IMR-90 (cell line): Measurements from ENCODE around the gene ELANE. TPM values are rescaled to one million over a fixed set of nuclear protein-coding genes. Genes with fewer than 3 reads are reported as not detected.

Experiments used
- ATAC-seq: fragments of 200-7000 bp; cut with Tn5 transposase; 2 replicates; pipeline ENCODE4 v1.9.1; 2020; ENCODE audit warnings: low read depth, mild to moderate bottlenecking, moderate library complexity
- BruUV-seq: library from RNA; stranded (reverse); fragments of 400-500 nt; replicated peaks from 2 replicates; lab custom pipeline; 2021; lab: Mats Ljungman, UMichigan
- CTCF ChIA-PET: fragments of 300-600 bp; formaldehyde crosslinking; extraction: SDS; loops from one replicate; lab custom pipeline; 2021; ENCODE audit warnings: antibody characterized with exemption; lab: Yijun Ruan, JAX
- POLR2A ChIA-PET: fragments of 300-600 bp; sonication (Branson Sonifier 250); formaldehyde crosslinking; loops from one replicate; lab custom pipeline; 2022; ENCODE audit warnings: antibody characterized with exemption; ENCODE audit not compliant: unreplicated experiment; lab: Charles Lee
- DNase-seq: peaks from one replicate; pipeline ENCODE4 v3.0.0; 2013
- H2AFZ ChIP-seq: replicated peaks from 2 replicates; pipeline ENCODE3; 2013; ENCODE audit warnings: low read length, mild to moderate bottlenecking; ENCODE audit not compliant: poor library complexity
- H2AK5ac ChIP-seq: 2 replicates; pipeline ENCODE4 v1.6.1; 2013; ENCODE audit warnings: low read depth, low read length, inconsistent platforms
- H2AK9ac ChIP-seq: replicated peaks from 2 replicates; pipeline ENCODE3; 2013; ENCODE audit warnings: mild to moderate bottlenecking, low read depth, low read length, moderate library complexity; ENCODE audit not compliant: poor library complexity
- H2BK120ac ChIP-seq: 2 replicates; pipeline ENCODE4 v1.6.1; 2013; ENCODE audit warnings: low read depth, low read length, inconsistent platforms
- H2BK15ac ChIP-seq: 3 replicates; pipeline ENCODE4 v1.6.1; 2013; ENCODE audit warnings: low read depth, low read length, inconsistent platforms
- H2BK20ac ChIP-seq: 2 replicates; pipeline ENCODE4 v1.6.1; 2013; ENCODE audit warnings: low read depth, mild to moderate bottlenecking, inconsistent platforms, low read length, moderate library complexity
- H2BK5ac ChIP-seq: 2 replicates; pipeline ENCODE4 v1.6.1; 2013; ENCODE audit warnings: mild to moderate bottlenecking, low read depth, low read length, inconsistent platforms; ENCODE audit not compliant: poor library complexity, severe bottlenecking
- H3K14ac ChIP-seq: replicated peaks from 2 replicates; pipeline ENCODE4 v1.6.1; 2013; ENCODE audit warnings: low read depth, low read length, inconsistent platforms
- H3K18ac ChIP-seq: 2 replicates; pipeline ENCODE4 v1.6.1; 2013; ENCODE audit warnings: low read depth, low read length, control low read depth
- H3K23ac ChIP-seq: 2 replicates; pipeline ENCODE4 v1.6.1; 2013; ENCODE audit warnings: low read depth, low read length, inconsistent platforms
- H3K27ac ChIP-seq: 2 replicates; pipeline ENCODE4 v1.5.1; 2013; ENCODE audit warnings: mild to moderate bottlenecking, control low read depth, low read length; ENCODE audit not compliant: insufficient read depth
- H3K27me3 ChIP-seq: 2 replicates; pipeline ENCODE4 v1.6.1; 2013; ENCODE audit warnings: low read length; ENCODE audit not compliant: control insufficient read depth, insufficient read depth
- H3K36me3 ChIP-seq: 2 replicates; pipeline ENCODE4 v1.6.1; 2013; ENCODE audit warnings: low read length, mixed read lengths; ENCODE audit not compliant: control insufficient read depth, insufficient read depth
- H3K4ac ChIP-seq: 2 replicates; pipeline ENCODE4 v1.6.1; 2013; ENCODE audit warnings: low read depth, low read length, inconsistent platforms
- H3K4me1 ChIP-seq: 2 replicates; pipeline ENCODE4 v1.6.1; 2013; ENCODE audit warnings: low read length, mixed read lengths; ENCODE audit not compliant: control insufficient read depth, insufficient read depth
- H3K4me2 ChIP-seq: 2 replicates; pipeline ENCODE4 v1.6.1; 2013; ENCODE audit warnings: low read depth, mild to moderate bottlenecking, control low read depth, low read length, moderate library complexity
- H3K4me3 ChIP-seq: 2 replicates; pipeline ENCODE4 v1.5.1; 2013; ENCODE audit warnings: low read depth, mild to moderate bottlenecking, control low read depth, low read length, moderate library complexity; ENCODE audit not compliant: insufficient read depth
- H3K56ac ChIP-seq: 2 replicates; pipeline ENCODE4 v1.6.1; 2013; ENCODE audit warnings: low read length, inconsistent platforms; ENCODE audit not compliant: insufficient read depth; ENCODE audit errors: extremely low read depth
- H3K79me1 ChIP-seq, 2 experiments: 2 replicates each; pipeline ENCODE4 v1.6.1; 2013; ENCODE audit warnings: low read length in 2 of 2, inconsistent platforms in 1 of 2, low read depth in 1 of 2
- H3K9ac ChIP-seq: 2 replicates; pipeline ENCODE4 v1.6.1; 2013; ENCODE audit warnings: low read depth, low read length, control low read depth
- H3K9me1 ChIP-seq: 2 replicates; pipeline ENCODE4 v1.6.1; 2013; ENCODE audit warnings: low read length, inconsistent platforms; ENCODE audit not compliant: insufficient read depth
- H3K9me3 ChIP-seq: 2 replicates; pipeline ENCODE4 v1.6.1; 2013; ENCODE audit warnings: low read length; ENCODE audit not compliant: control insufficient read depth, insufficient read depth
- H4K20me1 ChIP-seq: 2 replicates; pipeline ENCODE4 v1.6.1; 2013; ENCODE audit warnings: low read length, inconsistent platforms; ENCODE audit not compliant: insufficient read depth
- H4K5ac ChIP-seq: 2 replicates; pipeline ENCODE4 v1.6.1; 2013; ENCODE audit warnings: mild to moderate bottlenecking, low read depth, low read length, control low read depth
- H4K8ac ChIP-seq, 2 experiments: 2 replicates each; pipeline ENCODE4 v1.6.1; 2013; ENCODE audit warnings: low read depth in 2 of 2, low read length in 2 of 2, control low read depth in 1 of 2, inconsistent platforms in 1 of 2
- H4K91ac ChIP-seq: 2 replicates; pipeline ENCODE4 v1.6.1; 2013; ENCODE audit warnings: low read depth, low read length, inconsistent platforms; ENCODE audit not compliant: insufficient read depth
- BHLHE40 ChIP-seq: fragments of 150-350 bp; IDR thresholded peaks from 2 replicates; pipeline ENCODE4 v1.6.1; 2016; ENCODE audit warnings: mild to moderate bottlenecking, low read depth, low read length
- CEBPB ChIP-seq: IDR thresholded peaks from 2 replicates; pipeline ENCODE4 v1.6.1; 2012; ENCODE audit warnings: low read depth, low read length, improper control_type of control experiment
- CHD1 ChIP-seq: IDR thresholded peaks from 2 replicates; pipeline ENCODE4 v1.6.1; 2012; ENCODE audit warnings: low read depth, low read length, improper control_type of control experiment
- CTCF ChIP-seq: conservative IDR thresholded peaks from 2 replicates; pipeline ENCODE4 v1.5.1; 2012; ENCODE audit warnings: mild to moderate bottlenecking, low read depth, low read length, improper control_type of control experiment
- ELK1 ChIP-seq: fragments of 150-350 bp; IDR thresholded peaks from 2 replicates; pipeline ENCODE4 v1.6.1; 2016; ENCODE audit warnings: low read depth, mild to moderate bottlenecking, low read length, moderate library complexity, borderline replicate concordance
- FOS ChIP-seq: fragments of 150-350 bp; IDR thresholded peaks from 2 replicates; pipeline ENCODE4 v1.6.1; 2016; ENCODE audit warnings: low read depth, low read length
- NFE2L2 ChIP-seq: fragments of 150-350 bp; IDR thresholded peaks from 2 replicates; pipeline ENCODE4 v1.6.1; 2016; ENCODE audit warnings: low read depth, mild to moderate bottlenecking, low read length
- RAD21 ChIP-seq: IDR thresholded peaks from 2 replicates; pipeline ENCODE4 v1.6.1; 2012; ENCODE audit warnings: low read length, improper control_type of control experiment
- RCOR1 ChIP-seq: IDR thresholded peaks from 2 replicates; pipeline ENCODE4 v1.6.1; 2012; ENCODE audit warnings: mild to moderate bottlenecking, low read length, improper control_type of control experiment; ENCODE audit not compliant: insufficient replicate concordance
- RFX5 ChIP-seq: IDR thresholded peaks from 2 replicates; pipeline ENCODE4 v1.8.0; 2012; ENCODE audit warnings: low read depth, mild to moderate bottlenecking, low read length, moderate library complexity
- USF2 ChIP-seq: fragments of 150-350 bp; IDR thresholded peaks from 2 replicates; pipeline ENCODE4 v1.6.1; 2017; ENCODE audit warnings: mild to moderate bottlenecking, antibody characterized with exemption, low read length, low read depth
- WGBS, 2 experiments: methylation state at CpG; one replicate each; pipeline versions ENCODE4 v1.1.5 to v1.1.7; 2013; ENCODE audit warnings: missing lambda C conversion rate in 2 of 2; ENCODE audit not compliant: insufficient read length in 1 of 2; ENCODE audit errors: extremely low coverage in 2 of 2; 5-methylcytosine and 5-hydroxymethylcytosine counted together
- dilution Hi-C: fragments of 300-500 bp; cut with HindIII; formaldehyde crosslinking; loops from one replicate; pipeline ENCODE4 v1.14.3; 2018; ENCODE audit warnings: low sequenced_read_pairs; ENCODE audit not compliant: unreplicated experiment
- in situ Hi-C: fragments of 300-500 bp; cut with MboI; formaldehyde crosslinking; loops from 3 replicates; pipeline ENCODE4 v1.14.3; 2019; ENCODE audit warnings: low sequenced_read_pairs, inconsistent platforms, mixed read lengths
- intact Hi-C: fragments of 100-400 bp; cut with micrococcal nuclease; formaldehyde crosslinking; loops from 2 replicates; pipeline ENCODE4 v1.10.0; 2022
- polyA plus RNA-seq, 3 experiments: library from polyadenylated mRNA; depleted of rRNA; stranded (reverse); fragments of >200 nt; gene quantifications; 2 replicates each; pipeline ENCODE4 v1.2.3, GENCODE V29; 2012; ENCODE audit warnings: low replicate concordance in 1 of 3
- total RNA-seq: library from RNA; depleted of rRNA; stranded (reverse); fragments of >200 nt; gene quantifications from 2 replicates; pipeline ENCODE4 v1.2.3, GENCODE V29; 2012

Gene ELANE
- total and polyA plus RNA-seq, 2 of the 4 experiments (the other 2 are of a cell fraction), result 0.27 TPM; not detected in 1

DNA sequence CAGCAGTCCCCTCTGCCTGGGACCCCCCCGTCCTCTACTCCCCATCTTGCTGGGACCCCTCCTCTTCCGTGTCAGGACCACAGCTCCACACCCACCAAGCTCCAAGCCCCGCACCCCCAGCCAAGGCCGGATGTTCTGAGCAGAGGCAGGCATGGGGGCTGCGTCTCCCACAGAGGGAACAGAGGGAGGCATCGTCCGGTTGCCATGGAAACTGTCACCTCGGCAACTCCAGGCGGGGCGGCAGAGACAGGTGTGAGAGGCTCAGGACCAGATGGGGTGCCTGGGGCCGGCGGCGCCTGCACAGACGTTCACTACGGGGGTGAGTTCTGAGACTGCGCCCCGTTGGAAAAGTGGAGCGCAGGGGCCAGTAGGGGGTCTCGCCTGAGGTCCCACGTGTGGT, 46.6 kb downstream of the ELANE start:
- Histone ChIP-seq H4K91ac (no peak overlapping the region), H3K56ac (no peak overlapping the region), H3K23ac (no peak overlapping the region), H3K4ac (no peak overlapping the region), H3K14ac (no peak overlapping the region), H3K27me3 (no peaks in the 10 kb centered on the region), H3K79me1 (peaks cover 0 to 28% of the 10 kb centered on the region in 2 experiments; a peak in 3 of 4 replicates), H3K9me1 (peaks cover 6% of the 10 kb centered on the region), H3K36me3 (peaks cover 25% of the 10 kb centered on the region; the same call in 1 of the 2 replicates), H4K5ac (no peak overlapping the region), H3K18ac (no peak overlapping the region), H4K8ac (no peak overlapping the region), H2BK5ac (no peak overlapping the region), H3K27ac (no peak overlapping the region), H3K9me3 (no peaks in the 10 kb centered on the region), H4K20me1 (peaks cover 36% of the 10 kb centered on the region), H2AFZ (no peak overlapping the region), H2AK5ac (no peak overlapping the region), H3K4me1 (peaks cover 2% of the 10 kb centered on the region; the same call in 1 of the 2 replicates), H3K9ac (no peak overlapping the region), H2BK15ac (no peak overlapping the region), H3K4me2 (no peak overlapping the region), H2BK120ac (no peak overlapping the region), H2BK20ac (no peak overlapping the region), H2AK9ac (no peak overlapping the region), H3K4me3 (no peak overlapping the region)
- POLR2A ChIA-PET, result no interaction called here
- no TSS peak for BruUV-seq
- in situ Hi-C loops, result no loop called here
- ATAC-seq (no peak), DNase-seq (no peak)
- no peak for TF ChIP-seq FOS
- no peak for TF ChIP-seq ELK1
- TF ChIP-seq USF2, result no peak
- TF ChIP-seq NFE2L2, result no peak
- no peak for TF ChIP-seq CEBPB
- TF ChIP-seq RCOR1, result no peak
- TF ChIP-seq RFX5, result no peak
- no peak for TF ChIP-seq CHD1
- TF ChIP-seq BHLHE40, result no peak
- no peak for TF ChIP-seq CTCF
- no peak for TF ChIP-seq RAD21
- intact Hi-C loops, result no loop called here
- WGBS, 2 experiments, result 62% methylated on average over 4 of the region's 20 CpGs; no CpG with 5 or more reads in 1 of the 2 experiments
- dilution Hi-C loops, result no loop called here
- CTCF ChIA-PET, result interaction anchor here (0.5 kb wide), 1 partner anchor 128 kb away, joined by 4 read pairs; no protein-coding TSS in a partner anchor
